Neural crest cell (in vitro differentiated cells): Measurements from ENCODE around the gene FCHO1. TPM values are rescaled to one million over a fixed set of nuclear protein-coding genes. Genes with fewer than 3 reads are reported as not detected.
A peak's percentile ranks its signal among the peaks of the same experiment; 100 is the strongest.

ENCODE experiments used
- DNase-seq: peaks from one replicate; pipeline ENCODE4 v3.0.0; 2021; ENCODE audit warnings: low read depth, mixed read lengths, low spot score
- H3K27ac Mint-ChIP-seq: one replicate; pipeline ENCODE4 v1.8.0; 2021; ENCODE audit warnings: mild to moderate bottlenecking, mixed read lengths; ENCODE audit not compliant: unreplicated experiment
- H3K27me3 Mint-ChIP-seq: 2 replicates; pipeline ENCODE4 v1.8.0; 2021; ENCODE audit warnings: low read depth, mild to moderate bottlenecking, mixed read lengths
- H3K36me3 Mint-ChIP-seq: 2 replicates; pipeline ENCODE4 v1.8.0; 2021; ENCODE audit warnings: low read depth, mild to moderate bottlenecking, mixed read lengths
- H3K4me1 Mint-ChIP-seq: 2 replicates; pipeline ENCODE4 v1.8.0; 2021; ENCODE audit warnings: mixed read lengths
- H3K4me3 Mint-ChIP-seq: one replicate; pipeline ENCODE4 v1.8.0; 2021; ENCODE audit warnings: mild to moderate bottlenecking, mixed read lengths
- H3K9me3 Mint-ChIP-seq: 2 replicates; pipeline ENCODE4 v1.8.0; 2021; ENCODE audit warnings: mixed read lengths
- total RNA-seq: library from RNA; stranded (reverse); gene quantifications from 2 replicates; pipeline ENCODE4 v1.2.1, GENCODE V29; 2021
- TF ChIP-seq, protein P1 (sequence below): fragments of 200-600 bp; sonication (generic); conservative IDR thresholded peaks from 2 replicates; pipeline ENCODE4 v1.5.0; 2021; ENCODE audit warnings: antibody characterized with exemption, mild to moderate bottlenecking

Gene FCHO1
- total RNA-seq, 1 donor from 2014 or later = 12.2 TPM

GRCh38 chr19:17721111-17721628 is 30.1 kb upstream of the FCHO1 start:
- H3K9me3 Mint-ChIP-seq = no peaks in the 10 kb centered on the region

GRCh38 chr19:17721821-17722220 is 29.5 kb upstream of the FCHO1 start:
- Mint-ChIP-seq H3K36me3 (no peaks in the 10 kb centered on the region), H3K27ac (peak overlapping the region; percentile 86), H3K9me3 (no peaks in the 10 kb centered on the region), H3K4me1 (peaks cover 31% of the 10 kb centered on the region), H3K4me3 (peak overlapping the region; percentile 89), H3K27me3 (no peaks in the 10 kb centered on the region)
- TF ChIP-seq, protein P1, sequence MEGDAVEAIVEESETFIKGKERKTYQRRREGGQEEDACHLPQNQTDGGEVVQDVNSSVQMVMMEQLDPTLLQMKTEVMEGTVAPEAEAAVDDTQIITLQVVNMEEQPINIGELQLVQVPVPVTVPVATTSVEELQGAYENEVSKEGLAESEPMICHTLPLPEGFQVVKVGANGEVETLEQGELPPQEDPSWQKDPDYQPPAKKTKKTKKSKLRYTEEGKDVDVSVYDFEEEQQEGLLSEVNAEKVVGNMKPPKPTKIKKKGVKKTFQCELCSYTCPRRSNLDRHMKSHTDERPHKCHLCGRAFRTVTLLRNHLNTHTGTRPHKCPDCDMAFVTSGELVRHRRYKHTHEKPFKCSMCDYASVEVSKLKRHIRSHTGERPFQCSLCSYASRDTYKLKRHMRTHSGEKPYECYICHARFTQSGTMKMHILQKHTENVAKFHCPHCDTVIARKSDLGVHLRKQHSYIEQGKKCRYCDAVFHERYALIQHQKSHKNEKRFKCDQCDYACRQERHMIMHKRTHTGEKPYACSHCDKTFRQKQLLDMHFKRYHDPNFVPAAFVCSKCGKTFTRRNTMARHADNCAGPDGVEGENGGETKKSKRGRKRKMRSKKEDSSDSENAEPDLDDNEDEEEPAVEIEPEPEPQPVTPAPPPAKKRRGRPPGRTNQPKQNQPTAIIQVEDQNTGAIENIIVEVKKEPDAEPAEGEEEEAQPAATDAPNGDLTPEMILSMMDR = no peak
- DNase-seq = no peak

More at GRCh38 chr19:17721111-17721628, 30.1 kb upstream of the FCHO1 start:
- TF ChIP-seq, protein P1 = no peak
- Mint-ChIP-seq H3K27me3 (no peaks in the 10 kb centered on the region), H3K4me3 (peak overlapping the region; percentile 89), H3K27ac (peak overlapping the region; percentile 86), H3K4me1 (peaks cover 31% of the 10 kb centered on the region), H3K36me3 (no peaks in the 10 kb centered on the region)
- DNase-seq = no peak

GRCh38 chr19:17722655-17723240 is 28.5 kb upstream of the FCHO1 start:
- Mint-ChIP-seq H3K4me3 (peak overlapping the region; percentile 41), H3K27me3 (no peaks in the 10 kb centered on the region), H3K27ac (no peak overlapping the region), H3K4me1 (peaks cover 25% of the 10 kb centered on the region), H3K9me3 (no peaks in the 10 kb centered on the region), H3K36me3 (no peaks in the 10 kb centered on the region)
- TF ChIP-seq, protein P1 = no peak
- DNase-seq = no peak

DNA sequence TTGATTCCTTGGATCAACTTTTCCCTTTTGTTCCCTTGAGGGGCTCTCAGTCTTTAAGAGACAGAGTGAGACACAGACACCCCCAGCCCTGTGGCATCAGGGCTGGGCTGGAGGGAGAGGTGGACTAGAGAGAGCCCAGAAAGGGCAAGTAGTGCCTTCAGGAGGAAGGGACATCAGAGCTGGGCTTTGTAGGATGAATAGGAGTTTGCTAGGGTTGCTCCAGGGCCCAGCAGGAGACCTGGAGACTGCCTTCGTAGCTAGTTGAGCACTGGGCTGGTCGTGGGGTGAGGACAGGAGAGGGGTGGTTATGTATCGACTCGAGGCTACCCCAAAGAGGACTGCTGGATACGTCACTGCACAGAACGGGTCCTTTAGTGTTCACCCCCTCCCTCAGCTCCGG is 26.6 kb upstream of the FCHO1 start:
- Mint-ChIP-seq H3K4me3 (no peak overlapping the region), H3K9me3 (no peaks in the 10 kb centered on the region), H3K27ac (no peak overlapping the region), H3K4me1 (peaks cover 17% of the 10 kb centered on the region), H3K36me3 (no peaks in the 10 kb centered on the region), H3K27me3 (no peaks in the 10 kb centered on the region)
- TF ChIP-seq, protein P1 = no peak
- DNase-seq = no peak

DNA sequence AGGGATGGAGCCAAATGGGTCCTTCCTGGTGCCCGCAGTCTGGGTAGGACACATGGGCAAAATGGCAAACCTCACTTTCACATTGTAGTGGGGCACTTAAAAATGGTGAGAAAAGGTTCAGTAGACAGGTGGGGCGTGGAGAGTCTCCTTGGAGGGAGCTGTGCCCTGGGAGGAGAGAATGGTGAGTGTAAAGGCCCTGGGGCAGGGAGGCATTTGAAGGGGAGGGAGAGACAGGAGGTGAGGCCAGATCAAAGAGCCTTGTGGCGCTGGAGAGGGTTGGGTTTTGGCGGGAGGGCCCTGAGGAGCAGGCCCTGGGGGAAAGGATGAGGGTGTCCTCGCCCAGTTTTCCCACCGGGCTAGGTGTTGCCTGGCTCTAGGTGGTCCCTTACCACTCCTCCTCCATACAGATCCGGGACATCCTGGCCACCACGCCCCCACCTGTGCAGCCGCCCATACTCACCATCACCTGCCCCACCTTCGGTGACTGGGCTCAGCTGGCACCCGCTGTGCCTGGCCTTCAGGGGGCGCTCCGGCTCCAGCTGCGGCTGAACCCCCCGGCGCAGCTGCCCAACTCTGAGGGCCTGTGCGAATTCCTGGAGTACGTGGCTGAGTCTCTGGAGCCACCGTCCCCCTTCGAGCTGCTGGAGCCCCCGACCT is 25.7 kb upstream of the FCHO1 start:
- H3K4me1 Mint-ChIP-seq = peaks cover 10% of the 10 kb centered on the region
- no peak overlapping the region for H3K4me3 Mint-ChIP-seq
- H3K9me3 Mint-ChIP-seq = no peaks in the 10 kb centered on the region
- H3K27ac Mint-ChIP-seq = no peak overlapping the region
- DNase-seq = no peak
- no peaks in the 10 kb centered on the region for H3K27me3 Mint-ChIP-seq
- peaks cover 8% of the 10 kb centered on the region for H3K36me3 Mint-ChIP-seq
- TF ChIP-seq, protein P1 = peak; percentile 44
